Stimulated activated CD4-positive, alpha-beta T cell treated with anti-CD3 and anti-CD28 coated beads, TNF-alpha, amount 100 ng/mL, for 1 hour (primary cell): ENCODE results near the gene CGB2.
"Not testable (repeated sequence)": the region's sequence is repeated elsewhere in the genome, so short reads cannot be mapped to it uniquely, and the experiment has no call there.

Experiments used
- DNase-seq, 3 donors: peaks; one replicate each; pipeline ENCODE4 v3.0.0-alpha.2; 2020; ENCODE audit warnings: low read depth in 3 of 3, low spot score in 1 of 3

The CGB2 gene

DNA sequence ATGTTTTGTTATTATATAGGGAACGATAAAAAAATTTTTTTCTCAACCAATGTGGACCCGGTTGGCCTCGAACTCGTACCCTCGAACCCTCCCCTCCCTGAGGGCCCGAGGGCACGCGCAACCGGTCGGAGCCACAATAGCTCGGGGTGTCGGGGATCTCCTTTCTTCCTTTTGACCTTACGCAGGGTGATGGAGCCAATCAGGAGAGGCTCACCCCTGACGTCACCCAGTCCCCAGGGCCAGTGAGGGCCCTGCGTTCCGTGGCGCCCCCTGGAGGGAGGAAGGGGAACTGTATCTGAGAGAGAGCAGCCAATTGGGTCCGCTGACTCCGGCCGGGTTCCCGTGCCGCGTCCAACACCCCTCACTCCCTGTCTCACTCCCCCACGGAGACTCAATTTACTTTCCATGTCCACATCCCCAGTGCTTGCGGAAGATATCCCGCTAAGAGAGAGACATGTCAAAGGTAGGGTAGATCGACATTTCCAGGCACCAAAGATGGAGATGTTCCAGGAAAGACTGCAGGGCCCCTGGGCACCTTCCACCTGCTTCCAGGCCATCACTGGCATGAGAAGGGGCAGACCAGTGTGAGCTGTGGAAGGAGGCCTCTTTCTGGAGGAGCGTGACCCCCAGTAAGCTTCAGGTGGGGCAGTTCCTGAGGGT lies at the start of gene CGB2:
Gene CGB2 (plus strand): TSS at position 249 of the 660 bp plus-strand sequence. CDS start 206 bp downstream, at position 455.
- not testable (repeated sequence) for DNase-seq

- DNase-seq = no peak
Observed at GRCh38 chr19:48982280-48982679, 49.4 kb upstream of the CGB2 start.

- no peak for DNase-seq
Observed at GRCh38 chr19:48985711-48986110, 46.0 kb upstream of the CGB2 start.

DNA sequence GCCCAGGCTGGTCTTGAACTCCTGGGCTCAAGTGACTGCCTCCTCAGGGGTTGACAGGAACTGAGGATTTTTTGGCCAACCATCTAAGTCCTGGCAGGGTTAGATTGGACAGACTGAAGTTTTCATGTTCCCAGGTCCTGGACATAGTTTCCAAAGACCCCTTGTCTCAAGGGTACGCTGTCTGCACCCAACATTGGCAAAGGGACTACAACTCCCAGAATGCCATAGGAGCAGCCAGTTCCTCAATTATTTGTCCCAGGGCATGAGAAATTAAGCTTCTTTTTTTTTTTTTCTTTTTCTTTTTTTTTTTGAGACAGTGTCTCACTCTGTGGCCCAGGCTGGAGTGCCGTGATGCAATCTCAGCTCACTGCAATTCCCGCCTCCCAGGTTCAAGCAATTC lies 45.5 kb upstream of the CGB2 start:
- no peak for DNase-seq

DNA sequence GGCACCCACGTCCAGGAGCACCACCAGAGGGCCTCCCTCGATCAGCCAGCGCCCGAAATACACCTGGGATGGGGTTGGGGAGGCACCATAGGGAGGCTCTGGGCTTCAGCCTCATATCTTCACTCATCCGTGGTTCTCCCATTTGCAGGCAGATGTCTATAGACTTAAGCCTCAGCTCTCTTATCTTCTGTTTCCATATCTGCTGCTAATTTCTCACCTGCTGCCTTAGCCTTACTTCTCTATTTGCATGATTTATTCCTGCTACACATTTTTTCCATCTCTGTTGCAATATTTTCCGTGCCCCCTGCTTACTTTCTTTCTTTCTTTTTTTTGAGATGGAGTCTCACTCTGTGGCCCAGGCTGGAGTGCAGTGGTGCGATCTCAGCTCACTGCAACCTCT lies 44.4 kb upstream of the CGB2 start:
- no peak for DNase-seq

- DNase-seq = no peak
Observed at GRCh38 chr19:48988286-48988685, 43.4 kb upstream of the CGB2 start.

DNA sequence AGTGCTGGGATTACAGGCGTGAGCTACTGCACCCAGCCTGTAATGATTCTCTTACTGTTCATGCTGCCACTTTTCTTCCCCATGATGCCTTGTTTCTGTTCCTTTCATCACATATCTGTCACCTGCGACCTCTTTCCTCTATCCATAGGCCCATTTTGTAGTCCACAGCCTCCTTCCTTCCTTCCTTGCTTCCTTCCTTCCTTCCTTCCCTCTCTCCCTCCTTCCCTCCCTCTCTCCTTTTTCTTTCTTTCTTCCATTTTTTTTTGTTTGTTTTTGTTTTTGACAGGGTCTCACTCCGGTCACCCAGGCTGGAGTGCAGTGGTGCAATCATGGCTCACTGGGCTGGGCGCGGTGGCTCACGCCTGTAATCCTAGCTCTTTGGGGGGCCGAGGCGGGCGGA lies 42.8 kb upstream of the CGB2 start:
- no peak for DNase-seq

GRCh38 chr19:48989701-48990291 lies 41.9 kb upstream of the CGB2 start:
- no peak for DNase-seq

DNA sequence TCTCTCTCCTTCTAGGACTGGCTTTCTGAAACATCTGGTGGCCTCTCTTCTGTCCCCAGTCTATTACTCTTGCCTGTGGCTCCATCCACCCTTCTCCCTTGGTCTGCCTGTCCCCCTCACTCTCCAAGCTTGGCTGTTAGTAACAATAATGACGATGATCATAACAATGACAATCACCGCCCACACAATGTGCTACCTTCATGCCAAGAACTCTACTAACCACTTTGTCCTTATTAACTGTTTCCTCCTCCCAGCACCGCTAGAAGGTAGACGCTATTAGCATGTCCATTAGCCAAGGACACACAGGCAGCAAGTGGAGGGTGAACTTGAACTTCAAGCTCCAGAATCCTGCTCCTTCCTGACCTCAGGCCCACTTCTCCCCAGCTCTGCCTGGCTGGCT lies 41.3 kb upstream of the CGB2 start:
- DNase-seq = no peak

- DNase-seq = no peak
Observed at GRCh38 chr19:48991011-48991609, 40.6 kb upstream of the CGB2 start.

GRCh38 chr19:48991873-48992580 lies 39.7 kb upstream of the CGB2 start:
- no peak for DNase-seq

DNA sequence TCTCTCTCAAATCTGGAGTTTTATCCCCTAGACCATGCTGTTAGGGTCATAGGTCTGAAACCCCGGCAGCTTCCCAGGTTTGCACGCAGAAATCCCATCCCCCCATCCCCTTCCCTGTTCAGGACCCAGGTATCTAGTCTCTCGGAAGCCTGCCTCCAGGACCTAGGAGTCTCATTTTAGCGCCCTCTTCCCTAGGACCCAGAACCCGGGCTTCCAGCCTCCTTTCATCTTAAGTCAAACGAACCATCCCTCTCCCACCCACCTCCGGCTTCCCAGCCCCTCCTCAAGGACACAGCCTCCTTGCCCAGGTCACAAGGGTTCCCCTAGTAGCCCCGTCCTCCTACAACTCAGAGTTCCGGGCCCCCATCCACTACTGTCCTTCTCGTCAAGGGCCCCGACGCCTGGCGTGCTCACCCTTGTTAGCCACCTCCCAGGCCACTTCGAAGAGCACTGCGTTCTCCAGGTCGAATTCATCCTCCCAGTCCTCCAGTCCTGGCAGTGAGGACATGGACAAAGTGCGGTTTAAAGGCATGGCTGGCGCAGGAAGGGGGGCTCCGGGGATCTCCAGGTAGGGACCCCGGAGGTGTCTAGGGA lies 39.0 kb upstream of the CGB2 start:
- no peak for DNase-seq

DNA sequence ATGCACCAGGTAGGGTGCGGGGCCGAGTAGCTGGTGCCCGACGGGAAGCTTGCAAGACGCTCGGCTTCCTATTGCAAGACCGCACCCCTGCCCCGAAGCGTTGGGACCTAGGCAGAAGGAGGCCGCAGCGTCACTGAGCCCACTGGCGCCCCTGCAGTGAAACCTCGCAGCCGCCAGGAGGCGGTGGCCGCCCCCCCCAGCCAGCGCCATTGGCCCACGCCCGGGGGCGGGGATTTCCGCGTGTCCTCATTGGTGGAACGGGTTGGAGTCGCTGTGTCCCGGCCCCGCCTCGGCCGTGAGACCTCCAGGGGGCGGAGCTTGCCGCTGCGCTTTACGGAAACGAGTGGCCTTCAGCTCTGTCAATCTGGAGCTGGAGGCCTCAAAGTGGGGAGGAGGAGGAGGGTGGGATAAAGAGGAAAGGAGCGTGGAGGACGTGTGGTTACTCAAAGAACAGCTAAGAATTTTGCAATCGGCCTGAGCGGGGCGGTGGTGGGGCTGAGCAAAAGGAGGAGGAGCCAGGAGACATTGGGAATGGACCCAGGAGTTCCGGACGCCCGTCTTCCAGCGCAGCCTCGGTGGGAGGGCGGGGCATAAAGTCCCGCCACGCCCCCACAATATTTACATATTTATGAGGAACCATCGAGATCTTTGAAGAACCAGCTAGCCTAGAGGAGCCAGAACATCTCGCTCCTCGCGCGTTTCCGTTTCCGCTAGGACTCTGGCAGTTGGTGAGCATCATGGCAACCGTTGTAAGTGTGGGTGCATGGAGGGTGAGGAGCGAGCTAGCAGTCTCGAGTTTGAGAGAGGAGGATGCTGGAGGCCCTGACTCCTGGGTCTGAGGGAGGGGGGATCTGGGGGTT lies 38.3 kb upstream of the CGB2 start, which contains the start of the genes GYS1 and RUVBL2:
Gene GYS1 (minus strand): TSS at position 135 of the 860 bp plus-strand sequence. CDS start 197 bp downstream, outside the sequence.
Gene RUVBL2 (plus strand): TSS at position 713 of the 860 bp plus-strand sequence. CDS start 25 bp downstream, at position 738.
- DNase-seq = peak; percentile 97 to 99 (median 99)

- DNase-seq = no peak
Observed at GRCh38 chr19:48994035-48994386, 37.7 kb upstream of the CGB2 start.

DNA sequence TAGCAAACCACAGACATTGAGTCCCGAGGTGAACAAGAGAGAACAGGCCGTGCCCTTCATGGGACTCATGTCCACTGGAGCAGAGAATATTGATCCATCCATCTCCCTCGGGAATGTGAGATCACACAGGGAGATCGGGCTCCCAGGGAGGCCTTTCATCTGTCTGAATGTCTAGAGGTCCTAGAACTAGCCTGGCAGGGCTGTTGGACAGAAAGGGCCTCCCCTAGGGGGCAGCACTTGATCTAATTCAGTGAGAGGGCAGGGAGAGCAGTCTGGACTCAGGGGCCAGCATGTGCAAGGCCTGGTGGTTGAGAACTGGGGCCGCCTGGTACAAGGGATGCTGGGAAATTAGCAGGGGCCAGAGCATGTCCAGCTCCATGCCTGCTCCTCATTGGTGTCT lies 33.7 kb upstream of the CGB2 start:
- peak in 1 of 3 donors; percentile 25 for DNase-seq

DNA sequence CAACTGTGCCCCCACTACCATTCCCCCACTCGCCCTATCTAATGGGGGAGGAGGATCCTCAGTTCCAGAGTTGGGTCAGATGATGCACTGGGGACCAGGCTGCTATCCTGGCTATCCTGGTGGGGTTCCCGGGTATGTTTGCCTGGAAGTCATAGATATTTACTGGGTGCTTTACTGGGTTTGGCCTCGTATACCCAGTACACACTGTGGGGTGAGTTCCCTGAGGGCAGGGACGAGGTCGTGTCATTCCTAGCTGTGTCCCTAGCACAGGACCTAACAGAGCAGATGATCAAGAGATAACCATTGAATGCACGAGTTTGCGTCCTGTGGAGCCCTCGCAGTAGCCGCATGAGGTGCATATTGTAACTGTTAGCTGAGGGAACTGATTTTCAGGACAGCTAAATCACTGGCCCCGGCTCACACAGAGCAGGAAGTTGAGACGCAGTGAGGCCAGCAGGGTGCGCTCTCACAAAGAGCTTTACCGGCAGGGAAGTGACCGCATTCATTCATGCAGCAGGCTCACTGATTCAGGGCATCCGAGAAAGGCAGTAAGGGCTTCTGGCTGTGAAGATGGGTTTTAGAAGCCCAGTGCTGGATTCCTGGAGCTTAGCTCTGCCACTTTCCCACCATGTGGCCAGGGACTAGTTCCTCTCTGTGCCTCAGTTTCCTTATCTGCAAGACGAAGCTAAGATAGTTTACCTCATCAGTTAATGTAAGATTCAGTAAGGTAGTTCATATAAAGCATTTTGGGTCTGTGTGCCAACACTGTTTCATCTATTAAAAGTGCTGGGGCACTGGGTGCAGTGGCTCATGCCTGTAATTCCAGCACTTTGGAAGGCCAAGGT lies 32.0 kb upstream of the CGB2 start:
- DNase-seq = peak; percentile 26 to 45 (median 44)

- no peak for DNase-seq
Observed at GRCh38 chr19:49004133-49004532, 27.6 kb upstream of the CGB2 start.

GRCh38 chr19:49004964-49005614 lies 26.6 kb upstream of the CGB2 start:
- no peak for DNase-seq

- DNase-seq = no peak
Observed at GRCh38 chr19:49006905-49007304, 24.8 kb upstream of the CGB2 start.
